GM12874 (cell line): ENCODE measurements around the gene RSPO3.
A peak's percentile ranks its signal among the peaks of the same experiment; 100 is the strongest.

Experiments
- TF ChIP-seq, protein P1 (sequence below): IDR thresholded peaks from 2 replicates; pipeline ENCODE4 v1.5.1; 2011; ENCODE audit warnings: low read depth, mild to moderate bottlenecking, control low read depth, low read length, moderate library complexity; ENCODE audit not compliant: insufficient read depth

RSPO3 gene, protein sequence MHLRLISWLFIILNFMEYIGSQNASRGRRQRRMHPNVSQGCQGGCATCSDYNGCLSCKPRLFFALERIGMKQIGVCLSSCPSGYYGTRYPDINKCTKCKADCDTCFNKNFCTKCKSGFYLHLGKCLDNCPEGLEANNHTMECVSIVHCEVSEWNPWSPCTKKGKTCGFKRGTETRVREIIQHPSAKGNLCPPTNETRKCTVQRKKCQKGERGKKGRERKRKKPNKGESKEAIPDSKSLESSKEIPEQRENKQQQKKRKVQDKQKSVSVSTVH

DNA sequence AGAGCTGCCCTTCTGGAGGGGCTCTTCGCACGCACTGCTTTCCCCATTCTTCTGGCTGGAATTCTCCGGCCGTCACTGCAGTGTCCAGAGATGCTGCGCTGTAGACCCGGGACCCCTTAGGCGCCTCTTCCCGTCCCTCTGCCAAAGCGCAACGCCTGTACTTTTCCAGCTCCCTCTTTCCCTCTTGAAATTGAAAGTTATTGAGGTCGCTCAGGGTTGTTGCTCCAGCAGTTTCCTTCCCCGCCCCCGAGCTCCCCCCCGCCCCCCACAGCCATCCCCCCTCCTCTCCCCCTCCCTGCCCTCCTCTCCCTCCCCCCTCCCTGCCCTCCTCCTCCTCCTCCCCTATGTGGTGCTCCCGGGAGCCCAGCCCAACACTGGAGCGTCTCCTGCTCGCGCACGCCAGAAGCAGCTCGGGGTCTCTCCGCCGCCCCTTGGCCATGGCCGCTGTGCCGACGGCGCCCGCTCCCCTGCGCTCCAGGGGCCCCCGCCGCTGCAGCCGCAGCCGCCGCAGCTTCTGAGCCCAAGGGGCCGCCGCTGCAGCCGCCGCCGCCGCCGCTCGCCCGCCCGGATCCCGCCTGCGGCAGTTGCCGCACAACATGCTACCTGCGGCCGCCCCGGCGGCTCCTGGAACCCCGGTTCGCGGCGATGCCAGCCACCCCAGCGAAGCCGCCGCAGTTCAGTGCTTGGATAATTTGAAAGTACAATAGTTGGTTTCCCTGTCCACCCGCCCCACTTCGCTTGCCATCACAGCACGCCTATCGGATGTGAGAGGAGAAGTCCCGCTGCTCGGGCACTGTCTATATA lies at the start of gene RSPO3:
Gene RSPO3 (plus strand): TSS at position 374 of the 804 bp plus-strand sequence. CDS start 522 bp downstream, outside the sequence.
- TF ChIP-seq, protein P1, sequence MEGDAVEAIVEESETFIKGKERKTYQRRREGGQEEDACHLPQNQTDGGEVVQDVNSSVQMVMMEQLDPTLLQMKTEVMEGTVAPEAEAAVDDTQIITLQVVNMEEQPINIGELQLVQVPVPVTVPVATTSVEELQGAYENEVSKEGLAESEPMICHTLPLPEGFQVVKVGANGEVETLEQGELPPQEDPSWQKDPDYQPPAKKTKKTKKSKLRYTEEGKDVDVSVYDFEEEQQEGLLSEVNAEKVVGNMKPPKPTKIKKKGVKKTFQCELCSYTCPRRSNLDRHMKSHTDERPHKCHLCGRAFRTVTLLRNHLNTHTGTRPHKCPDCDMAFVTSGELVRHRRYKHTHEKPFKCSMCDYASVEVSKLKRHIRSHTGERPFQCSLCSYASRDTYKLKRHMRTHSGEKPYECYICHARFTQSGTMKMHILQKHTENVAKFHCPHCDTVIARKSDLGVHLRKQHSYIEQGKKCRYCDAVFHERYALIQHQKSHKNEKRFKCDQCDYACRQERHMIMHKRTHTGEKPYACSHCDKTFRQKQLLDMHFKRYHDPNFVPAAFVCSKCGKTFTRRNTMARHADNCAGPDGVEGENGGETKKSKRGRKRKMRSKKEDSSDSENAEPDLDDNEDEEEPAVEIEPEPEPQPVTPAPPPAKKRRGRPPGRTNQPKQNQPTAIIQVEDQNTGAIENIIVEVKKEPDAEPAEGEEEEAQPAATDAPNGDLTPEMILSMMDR = no peak

DNA sequence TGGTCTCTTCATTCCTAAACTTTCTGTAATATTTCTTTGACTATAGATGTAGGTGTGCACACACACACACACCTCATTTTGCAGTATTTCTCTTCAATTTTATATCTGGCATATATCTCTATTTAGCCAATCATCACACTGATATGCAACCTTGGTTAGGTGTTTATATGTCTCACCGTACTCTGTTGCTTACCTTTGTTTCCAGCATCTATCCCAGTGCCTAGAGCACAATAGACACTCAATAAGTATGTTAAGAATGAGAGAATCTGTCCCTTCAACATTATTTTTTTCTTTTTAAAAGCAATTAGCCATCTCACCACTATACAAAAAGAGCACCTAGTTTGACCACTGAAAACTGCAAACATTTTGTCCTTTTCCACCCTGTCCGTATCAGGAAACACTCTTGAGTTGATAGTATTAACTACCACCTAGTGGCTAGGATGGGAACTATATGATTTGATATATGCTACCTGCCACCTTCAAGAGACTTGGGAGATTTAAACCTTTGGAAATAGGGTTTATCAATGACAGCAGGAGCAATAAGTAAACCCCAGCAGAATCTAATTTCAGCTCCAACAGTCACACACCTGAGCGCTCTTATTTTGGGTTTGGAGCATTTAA lies 48.7 kb upstream of the RSPO3 start:
- TF ChIP-seq, protein P1 = peak; percentile 22; the same call in 1 of the 2 replicates

DNA sequence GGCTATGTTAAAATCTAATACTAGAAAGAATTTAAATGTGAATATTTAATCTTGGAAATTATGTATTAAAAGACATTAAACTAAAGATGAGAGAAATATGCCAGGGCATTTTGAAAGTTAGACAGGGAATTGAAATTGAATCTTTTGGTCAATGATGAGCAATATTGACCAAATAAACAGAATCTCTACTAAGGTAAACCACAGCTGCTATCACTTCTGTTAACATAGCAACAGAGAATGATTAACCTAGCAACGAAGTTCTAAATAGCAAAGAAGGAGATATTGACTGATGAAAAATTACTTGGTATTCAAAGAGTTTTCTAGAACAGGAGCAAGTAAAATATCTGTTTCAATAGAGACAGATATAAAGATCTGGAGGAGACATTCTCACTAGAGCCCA lies 45.2 kb upstream of the RSPO3 start:
- TF ChIP-seq, protein P1 = no peak

DNA sequence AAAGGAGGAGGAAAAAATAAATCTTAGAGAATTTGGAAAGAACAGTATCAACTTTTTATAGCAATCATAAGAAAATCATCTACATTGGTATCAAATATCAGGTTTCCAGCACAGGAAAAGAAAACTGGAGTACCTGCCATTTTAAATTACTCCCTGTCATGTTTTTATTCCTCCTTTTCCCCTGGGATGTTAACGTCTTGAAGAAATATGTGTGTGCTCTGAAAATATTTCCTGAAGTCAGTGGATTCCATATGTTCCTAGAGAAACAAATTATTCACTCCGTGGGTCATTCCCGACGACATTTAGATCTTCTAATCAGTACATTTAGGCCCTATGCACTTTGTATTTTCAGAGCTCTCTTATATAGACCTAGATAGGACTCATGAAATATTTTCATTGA lies 42.0 kb upstream of the RSPO3 start:
- TF ChIP-seq, protein P1 = no peak

DNA sequence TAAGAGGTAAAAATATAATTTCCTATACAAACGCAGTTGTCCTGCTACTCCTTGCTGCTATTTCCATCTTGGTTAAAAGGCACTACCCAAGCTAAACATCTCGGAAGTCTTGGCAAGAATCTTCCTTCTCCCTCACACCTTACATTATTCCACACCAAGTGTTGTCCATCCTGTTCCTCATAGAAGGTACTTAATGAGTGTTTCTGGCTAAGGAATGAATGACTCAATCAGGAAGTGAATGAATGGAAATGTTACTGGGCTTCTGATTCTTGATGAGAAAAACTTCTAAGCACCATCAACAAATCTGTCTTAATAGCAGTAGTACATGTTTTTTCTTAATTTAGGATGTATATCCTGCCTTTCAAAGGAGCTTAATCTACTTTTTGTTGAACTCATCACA lies 40.6 kb upstream of the RSPO3 start:
- TF ChIP-seq, protein P1 = no peak

DNA sequence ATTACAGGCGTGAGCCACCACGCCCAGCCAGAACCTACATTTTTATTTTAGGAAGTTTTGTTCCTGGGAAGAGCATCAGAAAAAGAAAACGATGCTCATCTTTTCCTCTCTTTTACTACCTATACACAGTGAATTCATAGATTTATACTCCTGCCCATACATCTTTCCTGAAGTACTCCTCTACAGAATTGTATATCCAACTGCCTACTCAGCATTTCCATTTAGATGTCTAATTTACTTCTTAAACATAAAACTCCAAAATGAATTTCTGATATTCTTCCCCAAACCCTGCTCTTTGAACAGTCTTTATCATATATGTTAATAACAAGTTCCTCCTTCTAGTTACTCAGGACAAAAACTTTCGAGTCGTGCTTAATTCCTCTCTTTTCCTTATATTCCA lies 39.8 kb upstream of the RSPO3 start:
- TF ChIP-seq, protein P1 = no peak

DNA sequence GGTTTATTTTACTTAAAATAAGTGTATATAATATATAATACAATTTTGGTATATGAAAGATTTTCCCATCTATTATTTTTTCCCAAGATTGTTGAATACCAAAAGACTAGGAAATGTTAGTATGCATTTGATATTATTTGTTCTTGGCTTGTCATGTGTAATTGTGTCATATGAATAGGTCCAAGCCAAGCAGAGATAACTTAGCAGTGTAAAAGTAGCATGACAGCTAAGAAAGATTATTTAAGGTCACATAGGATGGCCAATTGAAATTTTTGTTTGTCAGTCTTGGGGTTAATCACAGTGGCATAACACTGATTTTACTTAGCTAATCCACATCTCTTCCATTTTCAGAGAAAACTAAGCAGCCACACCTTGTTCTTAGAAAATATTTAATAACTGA lies 38.8 kb upstream of the RSPO3 start:
- TF ChIP-seq, protein P1 = no peak
